Activated T-cell treated with anti-CD3 and anti-CD28 coated beads for 48 hours (primary cell): ENCODE results near the gene PAM.

Experiments used
- DNase-seq: peaks from one replicate; pipeline ENCODE4 v3.0.0-alpha.2; 2020; ENCODE audit warnings: low read depth

PAM gene

GRCh38 chr5:102815084-102815483, 60.0 kb downstream of the PAM start:
- no peak for DNase-seq

GRCh38 chr5:102815540-102816332, 60.6 kb downstream of the PAM start:
- no peak for DNase-seq

GRCh38 chr5:102818345-102818744, 63.2 kb downstream of the PAM start:
- DNase-seq = no peak

- no peak for DNase-seq
Observed at GRCh38 chr5:102818934-102819333, 63.8 kb downstream of the PAM start.

- no peak for DNase-seq
Observed at GRCh38 chr5:102819634-102820033, 64.5 kb downstream of the PAM start.

GRCh38 chr5:102823441-102823874, 68.4 kb downstream of the PAM start:
- no peak for DNase-seq

GRCh38 chr5:102826629-102827028, 71.5 kb downstream of the PAM start:
- DNase-seq = no peak

- no peak for DNase-seq
Observed at GRCh38 chr5:102830241-102830640, 75.1 kb downstream of the PAM start.

- DNase-seq = no peak
Observed at GRCh38 chr5:102832445-102832844, 77.3 kb downstream of the PAM start.

GRCh38 chr5:102833146-102833545, 78.0 kb downstream of the PAM start:
- no peak for DNase-seq

- no peak for DNase-seq
Observed at GRCh38 chr5:102834438-102834964, 79.4 kb downstream of the PAM start.

GRCh38 chr5:102835717-102836116, 80.6 kb downstream of the PAM start:
- no peak for DNase-seq

GRCh38 chr5:102841021-102841420, 85.9 kb downstream of the PAM start:
- DNase-seq = no peak

GRCh38 chr5:102843997-102844396, 88.9 kb downstream of the PAM start:
- DNase-seq = no peak

GRCh38 chr5:102845041-102845440, 89.9 kb downstream of the PAM start:
- no peak for DNase-seq

GRCh38 chr5:102850503-102850902, 95.4 kb downstream of the PAM start:
- DNase-seq = no peak

- DNase-seq = no peak
Observed at GRCh38 chr5:102853680-102854079, 98.6 kb downstream of the PAM start.

- DNase-seq = no peak
Observed at GRCh38 chr5:102855681-102856388, 100.7 kb downstream of the PAM start.

GRCh38 chr5:102856389-102856777, 101.3 kb downstream of the PAM start:
- DNase-seq = no peak

- no peak for DNase-seq
Observed at GRCh38 chr5:102857076-102857818, 102.1 kb downstream of the PAM start.

GRCh38 chr5:102858221-102858620, 103.1 kb downstream of the PAM start:
- no peak for DNase-seq

GRCh38 chr5:102858808-102859207, 103.7 kb downstream of the PAM start:
- DNase-seq = no peak

GRCh38 chr5:102860035-102860434, 104.9 kb downstream of the PAM start:
- no peak for DNase-seq
